ENCODE results near the gene PRKCB. TPM values are rescaled to one million over a fixed set of nuclear protein-coding genes. Genes with fewer than 3 reads are reported as not detected.

The PRKCB gene
- total RNA-seq, 1 experiment from 2014 or later, result 0.89 TPM

GRCh38 chr16:23824909-23825308, 10.9 kb upstream of the PRKCB start:
- Histone ChIP-seq H3K4me1 (ENCODE audit: control insufficient read depth in 1 of 2, insufficient read depth in 2 of 2, low read length in 2 of 2) (no peaks in the 10 kb centered on the region), H3K36me3 (ENCODE audit: control insufficient read depth in 1 of 2, insufficient read depth in 2 of 2, low read length in 2 of 2) (no peaks in the 10 kb centered on the region), H3K79me2 (ENCODE audit: insufficient read depth, low read length) (no peaks in the 10 kb centered on the region), H3K4me2 (ENCODE audit: low read length) (no peak overlapping the region), H3K27me3 (ENCODE audit: insufficient read depth, low read length) (0 out of 2 replicates have a peak, but pooled peaks cover 9% of the 10 kb centered on the region), H2AFZ (ENCODE audit: low read depth, low read length, poor library complexity, severe bottlenecking) (no peak overlapping the region), H4K20me1 (ENCODE audit: insufficient read depth) (no peaks in the 10 kb centered on the region), H3K9ac (ENCODE audit: low read length) (no peak overlapping the region), H3K9me2 (ENCODE audit: insufficient read depth) (no peaks in the 10 kb centered on the region), H3K27ac (ENCODE audit: low read depth, low read length) (no peak overlapping the region), H3K4me3 (replicated peaks in 1 of 2; ENCODE audit: low read depth in 1 of 2, low read length in 2 of 2) (no peak overlapping the region), H3K9me3 (ENCODE audit: control insufficient read depth in 1 of 2, insufficient read depth in 1 of 2, low read depth in 1 of 2, low read length in 2 of 2) (peaks cover 0 to 9% of the 10 kb centered on the region in 2 experiments; a peak in 1 of 4 replicates)
- no peak for DNase-seq (ENCODE audit: low read depth, low spot score)
- RAD21 ChIA-PET (ENCODE audit: low non-redundant PET in 1 of 2, low total read pairs in 2 of 2, uncharacterized antibody in 2 of 2, unreplicated experiment in 2 of 2), result no interaction called here
- TF ChIP-seq SP1 (IDR thresholded peaks at IDR 0.05; ENCODE audit: low read depth) (no peak), ELF1 (IDR thresholded peaks at IDR 0.05; ENCODE audit: borderline replicate concordance, low read depth) (no peak), CBX3 (IDR thresholded peaks at IDR 0.05; ENCODE audit: low read depth) (no peak), TCF7L2 (IDR thresholded peaks at IDR 0.05; ENCODE audit: borderline replicate concordance, extremely low read depth, insufficient read depth, insufficient read length) (no peak), YY1 (IDR thresholded peaks at IDR 0.05; ENCODE audit: extremely low read depth, insufficient replicate concordance, low read depth, low read length) (no peak), CTCF (IDR thresholded peaks at IDR 0.05 in 2 of 3, conservative IDR thresholded peaks at IDR 0.05 in 1 of 3; ENCODE audit: borderline replicate concordance in 1 of 3, insufficient read depth in 1 of 3, low read depth in 2 of 3, low read length in 2 of 3) (no peak), MAX (IDR thresholded peaks at IDR 0.05) (no peak), EZH2 (IDR thresholded peaks at IDR 0.05) (no peak), ATF3 (IDR thresholded peaks at IDR 0.05) (no peak), POLR2A (IDR thresholded peaks at IDR 0.05; ENCODE audit: borderline replicate concordance, extremely low read depth, insufficient read depth, insufficient read length) (no peak), RAD21 (IDR thresholded peaks at IDR 0.05; ENCODE audit: low read depth) (no peak), ZFX (IDR thresholded peaks at IDR 0.05) (no peak), POLR2AphosphoS5 (IDR thresholded peaks at IDR 0.05; ENCODE audit: low read depth, low read length) (no peak), REST (IDR thresholded peaks at IDR 0.05; ENCODE audit: low read depth) (no peak), FOSL1 (IDR thresholded peaks at IDR 0.05; ENCODE audit: low read depth) (no peak), JUND (IDR thresholded peaks at IDR 0.05) (no peak)
- no TSS peak for BruUV-seq (replicated peaks)
- intact Hi-C loops (cut with micrococcal nuclease), result no loop called here
- CTCF ChIA-PET, result no interaction called here
- ATAC-seq, result no peak
- POLR2A ChIA-PET, result no interaction called here

Data from HCT116 (cell line).